H1 (cell line): ENCODE results near the gene FAM169A. TPM values are rescaled to one million over a fixed set of nuclear protein-coding genes. Genes with fewer than 3 reads are reported as not detected.

Experiments
- CTCF ChIA-PET: fragments of 300-600 bp; sonication (Branson Sonifier 250); formaldehyde crosslinking; loops from one replicate; lab custom pipeline; 2021; ENCODE audit not compliant: partially characterized antibody; lab: Charles Lee
- POLR2A ChIA-PET: fragments of 300-600 bp; sonication (Branson Sonifier 250); formaldehyde crosslinking; loops from one replicate; lab custom pipeline; 2021; ENCODE audit warnings: inconsistent platforms; ENCODE audit not compliant: partially characterized antibody; lab: Charles Lee
- DNase-seq, 2 experiments: peaks; one replicate each; pipeline versions ENCODE4 v3.0.0 to v3.0.0-alpha.2; 2010 to 2022; ENCODE audit warnings: low spot score in 2 of 2, low read depth in 1 of 2, mixed read lengths in 1 of 2
- FAIRE-seq: peaks from 2 replicates; lab custom pipeline; 2011; peaks lifted over from hg19 to GRCh38; lab: Jason Lieb, UNC
- H2AFZ ChIP-seq: 2 replicates; pipeline ENCODE4 v1.8.1; 2012; ENCODE audit warnings: low read length, inconsistent platforms
- H2AK5ac ChIP-seq: 2 replicates; pipeline ENCODE4 v1.6.1; 2013; ENCODE audit warnings: low read depth, low read length
- H2BK120ac ChIP-seq: replicated peaks from 2 replicates; pipeline ENCODE3; 2013; ENCODE audit warnings: low read depth, low read length, inconsistent platforms
- H2BK12ac ChIP-seq: 2 replicates; pipeline ENCODE4 v1.6.1; 2013; ENCODE audit warnings: low read depth, low read length
- H2BK15ac ChIP-seq: 2 replicates; pipeline ENCODE4 v1.6.1; 2013; ENCODE audit warnings: low read length
- H2BK20ac ChIP-seq: 2 replicates; pipeline ENCODE4 v1.6.1; 2013; ENCODE audit warnings: low read length
- H2BK5ac ChIP-seq: 2 replicates; pipeline ENCODE4 v1.6.1; 2013; ENCODE audit warnings: low read depth, low read length
- H3K14ac ChIP-seq: 2 replicates; pipeline ENCODE4 v1.6.1; 2013; ENCODE audit warnings: inconsistent platforms; ENCODE audit not compliant: insufficient read length
- H3K18ac ChIP-seq: 2 replicates; pipeline ENCODE4 v1.6.1; 2013; ENCODE audit warnings: low read length; ENCODE audit errors: extremely low read depth
- H3K23ac ChIP-seq: 2 replicates; pipeline ENCODE4 v1.6.1; 2013; ENCODE audit warnings: inconsistent platforms; ENCODE audit not compliant: insufficient read length
- H3K23me2 ChIP-seq: 2 replicates; pipeline ENCODE4 v1.6.1; 2013; ENCODE audit warnings: low read depth, low read length
- H3K27ac ChIP-seq: 2 replicates; pipeline ENCODE4 v1.6.1; 2011; ENCODE audit warnings: low read depth, low read length, inconsistent platforms
- H3K27me3 ChIP-seq, 4 experiments: replicated peaks in 1 of 4; 1 replicate in 1 of 4; 2 replicates in 3 of 4; pipeline versions ENCODE4 v1.6.1 to v1.8.1; 2011 to 2013; ENCODE audit warnings: low read length in 3 of 4, mild to moderate bottlenecking in 3 of 4, inconsistent platforms in 2 of 4, mixed read lengths in 2 of 4, moderate library complexity in 1 of 4; ENCODE audit not compliant: control insufficient read depth in 3 of 4, insufficient read depth in 3 of 4; ENCODE audit errors: extremely low read depth in 1 of 4
- H3K36me3 ChIP-seq, 4 experiments: 2 replicates each; pipeline versions ENCODE4 v1.6.1 to v1.8.1; 2011 to 2013; ENCODE audit warnings: mild to moderate bottlenecking in 4 of 4, low read length in 3 of 4, moderate library complexity in 2 of 4, control low read depth in 1 of 4, inconsistent platforms in 1 of 4; ENCODE audit not compliant: insufficient read depth in 4 of 4, control insufficient read depth in 2 of 4
- H3K4ac ChIP-seq: replicated peaks from 2 replicates; pipeline ENCODE3; 2013; ENCODE audit warnings: low read length, low read depth, mixed read lengths, inconsistent platforms; ENCODE audit not compliant: insufficient read length
- H3K4me1 ChIP-seq, 4 experiments: replicated peaks in 1 of 4; 1 replicate in 1 of 4; 2 replicates in 3 of 4; pipeline versions ENCODE4 v1.6.1 to v1.8.1; 2011 to 2013; ENCODE audit warnings: low read length in 3 of 4, inconsistent platforms in 2 of 4, mixed read lengths in 1 of 4; ENCODE audit not compliant: insufficient read depth in 4 of 4, control insufficient read depth in 3 of 4
- H3K4me2 ChIP-seq, 2 experiments: 2 replicates each; pipeline versions ENCODE4 v1.6.1 to v1.8.1; 2011 to 2013; ENCODE audit warnings: low read depth in 2 of 2, low read length in 2 of 2, control low read depth in 1 of 2, inconsistent platforms in 1 of 2, mild to moderate bottlenecking in 1 of 2; ENCODE audit not compliant: insufficient read depth in 1 of 2
- H3K4me3 ChIP-seq, 4 experiments: fragments of 200-600, 300-600 bp in 1 of 4; sonication (generic), shearing (Covaris generic), sonication (Bioruptor Twin) in 1 of 4; 2 replicates each; pipeline versions ENCODE4 v1.5.1 to v1.8.1; 2011 to 2016; ENCODE audit warnings: low read length in 4 of 4, low read depth in 3 of 4, control low read depth in 2 of 4, inconsistent platforms in 2 of 4, mild to moderate bottlenecking in 2 of 4, mixed read lengths in 1 of 4, moderate library complexity in 1 of 4; ENCODE audit not compliant: insufficient read depth in 2 of 4; ENCODE audit errors: extremely low read depth in 1 of 4
- H3K56ac ChIP-seq: replicated peaks from 2 replicates; pipeline ENCODE3; 2013; ENCODE audit warnings: low read depth, mild to moderate bottlenecking, mixed read lengths, low read length, inconsistent platforms; ENCODE audit not compliant: insufficient read length
- H3K79me1 ChIP-seq: 2 replicates; pipeline ENCODE4 v1.6.1; 2013; ENCODE audit warnings: low read depth, low read length, control low read depth
- H3K79me2 ChIP-seq, 2 experiments: 2 replicates each; pipeline versions ENCODE4 v1.6.1 to v1.8.1; 2012 to 2013; ENCODE audit warnings: low read length in 2 of 2, mild to moderate bottlenecking in 2 of 2, inconsistent platforms in 1 of 2; ENCODE audit not compliant: insufficient read depth in 2 of 2, control insufficient read depth in 1 of 2
- H3K9ac ChIP-seq, 4 experiments: replicated peaks in 1 of 4; 1 replicate in 1 of 4; 2 replicates in 3 of 4; pipeline versions ENCODE4 v1.6.1 to v1.8.1; 2011 to 2013; ENCODE audit warnings: low read depth in 3 of 4, low read length in 3 of 4, control low read depth in 2 of 4, mild to moderate bottlenecking in 2 of 4, moderate library complexity in 2 of 4, inconsistent platforms in 1 of 4; ENCODE audit errors: extremely low read depth in 1 of 4
- H3K9me3 ChIP-seq, 2 experiments: 2 replicates each; pipeline versions ENCODE4 v1.6.1 to v1.8.1; 2012 to 2013; ENCODE audit warnings: mild to moderate bottlenecking in 2 of 2, moderate library complexity in 2 of 2, control low read depth in 1 of 2, inconsistent platforms in 1 of 2, low read depth in 1 of 2, low read length in 1 of 2, mixed read lengths in 1 of 2; ENCODE audit not compliant: insufficient read depth in 2 of 2
- H4K20me1 ChIP-seq, 2 experiments: replicated peaks in 1 of 2; 2 replicates each; pipeline versions ENCODE3 to v1.8.1; 2011 to 2013; ENCODE audit warnings: inconsistent platforms in 2 of 2, low read length in 2 of 2, mild to moderate bottlenecking in 1 of 2; ENCODE audit not compliant: insufficient read depth in 2 of 2, control insufficient read depth in 1 of 2
- H4K5ac ChIP-seq: 2 replicates; pipeline ENCODE4 v1.6.1; 2013; ENCODE audit warnings: low read length, low read depth, mixed read lengths, inconsistent platforms; ENCODE audit not compliant: insufficient read length
- H4K8ac ChIP-seq: 2 replicates; pipeline ENCODE4 v1.8.0; 2013; ENCODE audit warnings: mild to moderate bottlenecking, moderate library complexity, low read length, inconsistent platforms; ENCODE audit not compliant: insufficient read depth; ENCODE audit errors: extremely low read depth
- H4K91ac ChIP-seq: replicated peaks from 2 replicates; pipeline ENCODE3; 2013; ENCODE audit warnings: low read length, mixed read lengths, inconsistent platforms; ENCODE audit not compliant: insufficient read length
- ATF3 ChIP-seq: IDR thresholded peaks from 2 replicates; pipeline ENCODE4 v1.6.1; 2011; ENCODE audit warnings: low read depth, mild to moderate bottlenecking, low read length; ENCODE audit not compliant: insufficient read depth
- CEBPB ChIP-seq: IDR thresholded peaks from 2 replicates; pipeline ENCODE4 v1.6.1; 2012; ENCODE audit warnings: low read depth, low read length
- CHD2 ChIP-seq: IDR thresholded peaks from 2 replicates; pipeline ENCODE4 v1.6.1; 2012; ENCODE audit warnings: low read length, improper control_type of control experiment
- EP300 ChIP-seq, 2 experiments: IDR thresholded peaks; 1 replicate in 1 of 2; 2 replicates in 1 of 2; pipeline ENCODE4 v1.6.1; 2011 to 2012; ENCODE audit warnings: low read depth in 2 of 2, low read length in 2 of 2, mild to moderate bottlenecking in 2 of 2, borderline replicate concordance in 1 of 2, inconsistent platforms in 1 of 2, moderate library complexity in 1 of 2
- HDAC2 ChIP-seq, 2 experiments: fragments of 300-600 bp in 1 of 2; sonication (generic) in 1 of 2; IDR thresholded peaks; 2 replicates each; pipeline ENCODE4 v1.6.1; 2011 to 2012; ENCODE audit warnings: low read depth in 2 of 2, low read length in 2 of 2, mild to moderate bottlenecking in 2 of 2, moderate library complexity in 2 of 2, borderline replicate concordance in 1 of 2, inconsistent platforms in 1 of 2
- MAX ChIP-seq: IDR thresholded peaks from 2 replicates; pipeline ENCODE4 v1.6.1; 2012; ENCODE audit warnings: inconsistent platforms
- RBBP5 ChIP-seq: IDR thresholded peaks from 2 replicates; pipeline ENCODE4 v1.7.1; 2012; ENCODE audit warnings: low read depth, mild to moderate bottlenecking, inconsistent platforms, low read length, moderate library complexity, borderline replicate concordance
- SP2 ChIP-seq: IDR thresholded peaks from 2 replicates; pipeline ENCODE4 v1.6.1; 2012; ENCODE audit warnings: mild to moderate bottlenecking, low read length, inconsistent platforms
- SP4 ChIP-seq: IDR thresholded peaks from 2 replicates; pipeline ENCODE4 v1.6.1; 2012; ENCODE audit warnings: low read length, inconsistent platforms
- SRF ChIP-seq: IDR thresholded peaks from 2 replicates; pipeline ENCODE4 v1.6.1; 2011; ENCODE audit warnings: mild to moderate bottlenecking, low read depth, low read length, moderate library complexity
- TAF7 ChIP-seq: optimal IDR thresholded peaks from 2 replicates; pipeline ENCODE3; 2011; ENCODE audit warnings: low read depth, mild to moderate bottlenecking, inconsistent platforms, low read length, moderate library complexity, borderline replicate concordance
- TEAD4 ChIP-seq: IDR thresholded peaks from 2 replicates; pipeline ENCODE4 v1.6.1; 2012; ENCODE audit warnings: low read depth, low read length, inconsistent platforms, mixed read lengths
- ZNF274 ChIP-seq: IDR thresholded peaks from 2 replicates; pipeline ENCODE4 v1.7.0; 2012; ENCODE audit warnings: low read length, borderline replicate concordance; ENCODE audit errors: extremely low read depth
- WGBS, 2 experiments: shearing (Covaris generic) in 1 of 2; methylation state at CpG; one replicate each; pipeline versions ENCODE4 v1.1.6 to v1.1.7; 2013 to 2015; ENCODE audit warnings: low lambda C conversion rate in 2 of 2, mixed read lengths in 2 of 2, inconsistent platforms in 1 of 2, low coverage in 1 of 2, missing lambda C conversion rate in 1 of 2; ENCODE audit not compliant: insufficient replicate concordance in 2 of 2, insufficient coverage in 1 of 2, insufficient read length in 1 of 2; ENCODE audit errors: extremely low coverage in 1 of 2, missing lambda C conversion rate in 1 of 2; 5-methylcytosine and 5-hydroxymethylcytosine counted together
- polyA plus RNA-seq, 7 experiments: library from polyadenylated mRNA; depleted of rRNA in 3 of 7; stranded (reverse) in 5 of 7; unstranded in 2 of 7; fragments of >200 nt in 5 of 7; fragments of 200-250 nt in 2 of 7; gene quantifications; 1 replicate in 5 of 7; 2 replicates in 1 of 7; 4 replicates in 1 of 7; pipeline versions ENCODE4 v1.2.1 to v1.2.3, GENCODE V29; 2011 to 2013; ENCODE audit warnings: missing spikeins in 2 of 7, mixed read lengths in 2 of 7
- total RNA-seq: library from RNA; stranded (reverse); fragmentation: NEBNext Ultra II Directional; extraction: Animal tissue kit (Norgen Biotek cat#: 25700); gene quantifications from 2 replicates; pipeline ENCODE4 v1.2.1, GENCODE V29; 2021

Gene FAM169A
- total and polyA plus RNA-seq, 2 of the 8 experiments (the other 6 are each of a cell fraction or from before 2014, with no cell fraction given), result 12.6 to 83.1 TPM

DNA sequence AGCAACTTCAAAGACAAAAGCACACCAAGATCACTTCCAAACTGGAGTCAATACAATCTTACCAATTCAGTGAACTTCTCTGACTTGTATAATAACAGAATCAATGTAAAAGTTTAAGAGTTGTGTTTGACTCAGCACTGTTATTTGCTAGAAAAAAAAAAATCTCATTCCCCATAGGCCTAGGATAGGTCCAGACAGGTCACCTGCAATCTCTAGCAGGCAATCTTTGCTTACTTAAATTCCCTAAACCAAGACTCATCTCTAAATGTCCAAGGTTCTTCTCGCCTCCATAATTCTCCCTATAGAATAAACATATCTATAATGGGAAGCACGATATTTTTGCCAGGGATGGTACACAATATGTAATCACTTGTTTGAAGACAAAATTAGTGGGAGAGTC, 2.5 kb downstream of the FAM169A start:
- Histone ChIP-seq H3K79me2 (peaks cover 46 to 71% of the 10 kb centered on the region in 2 experiments), H4K20me1 (peaks cover 7 to 14% of the 10 kb centered on the region in 2 experiments), H2BK20ac (no peak overlapping the region), H2AK5ac (no peak overlapping the region), H3K14ac (no peak overlapping the region), H2BK120ac (no peak overlapping the region), H3K4ac (no peak overlapping the region), H3K18ac (no peak overlapping the region), H2BK12ac (no peak overlapping the region), H3K27ac (no peak overlapping the region), H3K4me3 (peak overlapping the region; percentile 13 to 99 (median 20); a peak in 5 of 8 replicates), H3K23ac (no peak overlapping the region), H2BK5ac (no peak overlapping the region), H3K56ac (no peak overlapping the region), H3K23me2 (peaks cover 7% of the 10 kb centered on the region), H3K9ac (peak overlapping the region in 1 of 4 experiments; percentile 9; a peak in 2 of 7 replicates), H3K9me3 (no peaks in the 10 kb centered on the region), H4K5ac (no peak overlapping the region), H3K27me3 (no peaks in the 10 kb centered on the region), H2AFZ (no peak overlapping the region), H4K91ac (no peak overlapping the region), H3K36me3 (no peaks in the 10 kb centered on the region; a peak in 2 of 8 replicates), H4K8ac (no peak overlapping the region), H3K4me2 (peak overlapping the region; percentile 65 to 91), H3K4me1 (peaks cover 2 to 30% (median 14%) of the 10 kb centered on the region in 4 experiments; a peak in 6 of 7 replicates), H2BK15ac (no peak overlapping the region), H3K79me1 (peaks cover 3% of the 10 kb centered on the region)
- CTCF ChIA-PET, result no interaction called here
- WGBS, 2 experiments, result 60% methylated on average over 2 of the region's 2 CpGs; no CpG with 5 or more reads in 1 of the 2 experiments
- POLR2A ChIA-PET, result interaction anchor here (0.6 to 5.0 kb wide), 7 partner anchors 9 to 42 kb away, joined by 3 to 28 read pairs (median 3); no protein-coding TSS in a partner anchor
- DNase-seq (no peak), FAIRE-seq (no peak)
- TF ChIP-seq HDAC2 (IDR thresholded peaks at IDR 0.05; ENCODE audit: borderline replicate concordance in 1 of 2, low read depth in 2 of 2, low read length in 2 of 2) (no peak), ATF3 (no peak), TEAD4 (no peak), SRF (no peak), MAX (no peak), SP2 (no peak), CHD2 (no peak), SP4 (no peak), CEBPB (no peak), EP300 (IDR thresholded peaks at IDR 0.05; ENCODE audit: borderline replicate concordance in 1 of 2, low read depth in 2 of 2, low read length in 2 of 2) (no peak), RBBP5 (no peak), TAF7 (no peak), ZNF274 (no peak)
